Measurements from ENCODE around the gene ADH1C.
A peak's percentile ranks its signal among the peaks of the same experiment; 100 is the strongest.
"Not testable (repeated sequence)": the region's sequence is repeated elsewhere in the genome, so short reads cannot be mapped to it uniquely, and the experiment has no call there.

Gene ADH1C

DNA sequence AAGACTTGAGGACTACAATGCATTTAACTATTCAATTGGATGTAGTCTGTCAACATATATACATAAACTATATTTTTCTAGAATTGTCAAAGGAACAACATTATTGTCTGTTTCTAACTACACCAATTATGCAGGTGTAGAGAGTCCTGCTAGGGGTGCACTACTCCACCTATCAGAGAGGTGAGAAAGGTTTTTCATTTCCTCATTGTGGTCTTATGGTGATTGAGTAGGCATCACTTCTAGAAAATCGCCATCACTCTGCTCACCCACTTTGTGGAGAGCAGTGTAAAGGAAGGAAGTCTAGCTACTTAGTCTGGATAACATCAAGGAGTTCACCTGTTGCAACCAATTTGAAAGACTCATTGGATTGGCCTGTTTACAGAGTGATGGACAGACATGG is 4.4 kb upstream of the ADH1C start:
- no peak for DNase-seq

GRCh38 chr4:99356149-99356548 is 3.6 kb upstream of the ADH1C start:
- DNase-seq: not testable (repeated sequence)

GRCh38 chr4:99351487-99351886 is 1.1 kb downstream of the ADH1C start:
- no peak for DNase-seq

DNA sequence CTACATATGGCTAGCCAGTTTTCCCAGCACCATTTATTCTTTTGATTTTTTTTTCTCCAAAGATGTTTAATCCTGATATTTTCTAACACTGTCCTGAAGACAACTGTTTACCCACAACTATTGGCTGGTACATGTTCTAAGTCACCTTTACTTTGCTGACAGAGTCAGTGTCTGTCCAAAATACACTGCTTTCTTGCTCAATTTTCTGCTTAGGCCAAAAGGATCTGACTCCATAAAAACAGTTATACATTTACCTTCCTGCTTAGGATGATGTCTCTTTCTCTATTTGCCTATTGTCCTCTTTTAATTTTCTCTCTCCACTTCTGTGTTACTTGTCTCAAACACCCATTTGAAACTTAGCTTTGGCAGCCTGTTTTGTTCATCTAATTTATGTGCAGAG is 3.2 kb downstream of the ADH1C start:
- DNase-seq: no peak

DNA sequence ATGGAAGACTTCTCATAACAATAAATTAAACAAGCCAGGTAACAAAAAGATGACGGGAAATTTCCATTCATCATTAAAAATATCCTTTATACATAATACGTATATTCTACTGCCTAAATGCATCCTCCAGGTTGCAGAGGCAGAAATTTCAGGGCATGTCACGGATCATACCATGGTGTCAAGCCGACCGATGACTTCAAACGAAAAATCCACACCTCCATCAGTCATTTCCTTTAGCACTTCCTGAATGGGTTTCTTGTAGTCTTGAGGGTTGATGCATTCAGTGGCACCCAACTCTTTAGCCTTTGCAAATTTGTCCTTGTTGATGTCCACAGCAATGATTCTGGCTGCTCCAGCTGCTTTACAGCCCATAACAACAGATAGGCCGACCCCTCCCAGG is 9.9 kb downstream of the ADH1C start:
- DNase-seq: not testable (repeated sequence)

DNA sequence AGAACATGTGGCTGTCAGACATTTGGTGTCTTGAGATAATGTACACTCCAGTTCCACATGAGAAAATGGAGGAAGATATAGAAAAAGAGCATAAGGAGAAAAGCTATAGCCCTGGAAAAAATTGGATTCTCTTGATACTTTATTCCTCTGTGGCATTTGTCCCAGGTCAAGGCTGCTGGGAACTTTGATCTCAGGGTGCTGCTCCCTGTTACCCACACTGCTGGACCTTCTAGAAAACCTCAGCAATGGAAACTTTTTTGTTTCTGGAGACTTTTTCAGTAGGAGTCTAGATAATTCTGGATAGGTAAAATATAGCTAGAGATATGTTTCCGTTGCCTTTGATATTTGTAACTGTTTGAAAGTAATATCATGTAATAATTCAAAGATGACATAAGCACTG is 11.1 kb downstream of the ADH1C start:
- no peak for DNase-seq

- DNase-seq: no peak
Observed at GRCh38 chr4:99339172-99339571, 13.4 kb downstream of the ADH1C start.

GRCh38 chr4:99336553-99336952 is 16.0 kb downstream of the ADH1C start:
- DNase-seq: no peak

DNA sequence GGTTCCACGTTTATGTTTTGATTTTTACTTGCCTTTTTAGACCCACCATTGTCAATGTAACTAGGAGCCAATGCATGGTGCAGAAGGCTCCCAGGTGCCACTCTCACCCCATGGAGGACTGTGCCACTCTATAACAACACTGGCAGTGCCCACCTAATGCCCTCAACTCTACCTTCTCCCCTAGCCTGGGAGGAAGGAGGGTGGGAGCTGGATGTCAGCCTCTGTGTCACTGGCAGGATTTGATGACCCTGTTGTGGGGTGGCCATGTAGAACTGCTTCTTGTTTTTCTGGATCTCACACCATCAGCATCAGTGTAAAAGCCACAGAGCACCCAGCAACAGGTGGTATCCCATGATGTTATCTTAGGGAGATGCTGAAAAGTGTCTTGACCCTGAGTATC is 17.7 kb downstream of the ADH1C start:
- no peak for DNase-seq

- DNase-seq: no peak
Observed at GRCh38 chr4:99330648-99331047, 21.9 kb downstream of the ADH1C start.

- no peak for DNase-seq
Observed at GRCh38 chr4:99329876-99330275, 22.7 kb downstream of the ADH1C start.

- no peak for DNase-seq
Observed at GRCh38 chr4:99324979-99325378, 27.6 kb downstream of the ADH1C start.

DNA sequence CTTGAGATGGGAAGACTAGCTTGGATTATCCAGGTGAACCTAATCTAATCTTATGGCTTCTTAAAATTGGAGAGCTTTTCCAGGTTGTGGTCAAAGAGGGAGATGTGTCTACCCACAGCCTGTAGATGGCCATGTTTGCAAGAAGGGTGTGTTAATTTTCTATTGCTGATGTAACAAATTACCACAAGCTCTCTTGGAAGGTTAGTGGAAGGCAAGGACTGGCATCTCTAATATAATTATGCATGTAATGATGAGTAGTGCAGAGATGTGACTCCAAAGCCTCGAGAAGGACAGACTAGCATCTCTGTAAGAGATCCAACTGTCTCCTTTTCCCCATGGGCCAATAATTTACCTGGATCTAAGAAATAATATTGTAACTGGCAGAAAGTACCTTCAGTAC is 28.2 kb downstream of the ADH1C start:
- DNase-seq: no peak

DNA sequence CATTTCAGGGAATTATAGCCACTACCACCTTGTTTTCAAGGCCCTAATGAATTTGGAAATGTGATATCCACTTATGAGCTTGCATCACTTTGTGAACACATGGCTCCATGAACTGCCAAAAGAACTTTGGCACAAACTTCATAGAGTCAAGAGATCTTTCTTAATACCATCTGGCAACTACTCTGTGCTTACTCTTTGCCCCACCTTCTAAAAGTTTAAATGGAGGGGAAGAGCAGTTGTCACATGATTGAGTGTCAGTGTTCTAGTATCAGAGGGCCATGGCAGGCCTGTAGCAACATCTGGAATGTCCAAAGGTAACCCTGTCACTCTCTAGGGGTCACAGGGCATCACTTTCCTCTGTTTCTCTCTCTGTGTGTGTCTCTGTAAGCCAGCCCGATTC is 28.8 kb downstream of the ADH1C start:
- DNase-seq: no peak

DNA sequence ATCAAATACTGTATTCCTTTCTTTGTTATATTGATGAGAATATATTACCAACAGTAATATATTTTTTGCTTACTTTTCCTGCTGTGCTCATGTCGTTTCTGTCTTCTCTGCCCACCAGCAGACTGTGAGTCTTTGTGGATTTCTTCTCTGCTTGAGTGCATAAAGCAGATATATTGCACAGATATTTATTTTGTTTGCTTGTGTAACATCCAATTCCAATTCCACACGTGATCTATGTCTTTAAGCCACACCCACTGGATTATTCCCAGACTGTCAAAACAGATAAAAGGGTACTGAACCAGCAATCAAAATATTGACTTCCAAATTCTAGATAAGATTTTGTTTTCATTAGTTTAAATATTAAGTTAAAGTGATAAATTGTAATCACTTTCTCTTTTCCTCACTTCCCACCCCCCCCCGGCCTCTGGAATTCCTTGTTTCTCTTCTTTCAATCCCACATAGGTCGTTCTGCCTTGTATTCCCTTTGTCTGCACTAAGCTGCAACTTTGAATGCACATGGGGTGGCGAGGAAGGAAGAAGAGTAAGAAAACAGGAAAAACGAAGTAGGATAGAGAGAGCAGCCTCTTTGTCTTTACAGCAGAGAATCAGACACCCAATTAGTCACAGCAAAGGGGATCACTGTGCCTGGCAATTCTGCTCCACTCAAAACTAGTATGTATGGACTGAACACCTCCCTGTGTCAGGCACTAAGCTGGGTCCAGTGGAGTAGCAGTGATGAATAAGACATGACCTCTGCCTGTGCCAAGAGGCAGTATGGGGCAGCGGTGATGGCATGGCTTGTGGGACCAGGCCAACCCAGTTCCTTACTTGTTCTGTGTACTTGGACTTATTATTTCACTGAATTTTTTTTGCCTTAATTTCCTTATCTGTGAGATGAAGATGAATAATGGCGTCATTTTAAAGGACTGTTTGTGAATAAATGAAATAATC is 31.0 kb downstream of the ADH1C start, which contains the start of gene ADH1B:
Gene ADH1B, minus strand, starts transcription at position 161 of the 951 bp plus-strand sequence. Its CDS starts 70 bp downstream, at position 91.
- DNase-seq: no peak

DNA sequence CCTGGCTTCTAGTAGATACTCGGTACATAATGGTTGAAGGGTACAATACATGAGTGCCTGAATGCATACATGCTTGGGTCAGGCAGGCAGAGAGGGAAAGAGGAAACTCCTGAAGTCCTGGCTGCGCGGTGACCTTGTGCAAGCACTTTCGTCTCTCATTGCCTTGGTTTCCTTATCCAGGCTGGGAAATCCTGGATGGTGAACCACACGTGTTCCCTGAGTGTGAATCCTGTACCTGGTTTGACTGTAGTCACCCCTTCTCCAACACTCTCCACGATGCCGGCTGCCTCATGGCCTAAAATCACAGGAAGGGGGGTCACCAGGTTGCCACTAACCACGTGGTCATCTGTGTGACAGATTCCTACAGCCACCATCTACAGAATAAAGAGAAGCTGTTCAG is 34.7 kb downstream of the ADH1C start:
- DNase-seq: not testable (repeated sequence)

- no peak for DNase-seq
Observed at GRCh38 chr4:99317354-99317753, 35.2 kb downstream of the ADH1C start.

DNA sequence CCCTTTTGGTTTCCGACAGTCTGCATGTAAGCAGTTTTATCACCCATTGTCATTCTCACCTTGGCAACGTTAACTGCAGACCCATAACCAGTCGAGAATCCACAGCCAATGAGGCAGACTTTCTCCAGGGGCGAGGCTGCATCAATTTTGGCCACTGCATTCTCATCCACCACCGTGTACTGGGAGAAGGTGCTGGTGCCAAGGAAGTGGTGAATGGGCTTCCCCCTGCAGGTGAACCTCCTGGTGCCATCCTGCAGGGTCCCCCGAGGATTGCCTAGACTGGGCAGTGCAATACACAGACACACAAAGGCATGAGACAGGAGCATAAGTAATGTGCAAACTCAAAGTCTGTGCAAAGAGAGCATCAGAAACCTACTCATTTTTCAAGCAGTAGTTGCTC is 36.7 kb downstream of the ADH1C start:
- DNase-seq: no peak

DNA sequence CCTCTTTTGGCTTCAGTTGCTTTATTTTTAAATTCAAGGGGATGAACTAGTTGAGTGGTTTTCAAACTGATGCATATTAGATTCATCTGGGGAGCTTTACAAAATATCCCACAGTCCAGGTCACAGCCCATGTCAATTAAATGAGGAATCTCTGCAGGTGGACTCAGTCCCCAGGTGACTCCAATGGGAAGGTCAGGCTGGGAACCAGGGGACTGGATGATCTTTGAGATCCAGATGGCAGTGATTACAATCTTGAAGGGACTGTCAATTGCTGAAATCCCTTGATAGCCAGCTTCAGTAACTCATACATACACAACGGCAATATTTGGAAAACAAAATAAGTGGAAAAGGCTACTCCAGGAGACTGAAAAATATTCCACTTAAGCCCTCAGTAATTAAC is 38.3 kb downstream of the ADH1C start:
- no peak for DNase-seq

DNA sequence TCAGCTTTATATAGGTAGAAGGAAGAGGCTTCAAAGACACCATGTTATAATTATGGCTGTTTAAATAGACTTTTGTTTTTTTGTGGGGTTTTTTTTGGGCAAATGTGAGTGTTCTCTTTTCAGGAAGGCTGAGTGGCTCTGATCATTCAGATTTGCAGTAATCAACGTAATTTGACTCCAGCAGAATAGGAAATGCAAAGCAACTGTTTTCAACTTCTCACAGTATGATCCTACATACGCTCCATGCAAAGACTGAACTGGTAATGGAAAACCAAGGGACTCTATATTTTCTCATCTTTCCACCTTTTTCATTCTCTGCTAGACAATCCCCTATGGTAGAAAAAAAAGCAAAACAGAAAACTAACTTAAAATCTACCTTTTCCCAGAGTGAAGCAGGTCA is 42.2 kb downstream of the ADH1C start:
- DNase-seq: no peak

GRCh38 chr4:99305638-99306400 is 46.7 kb downstream of the ADH1C start:
- no peak for DNase-seq

GRCh38 chr4:99301376-99302164 is 51.0 kb downstream of the ADH1C start:
- no peak for DNase-seq

GRCh38 chr4:99300934-99301333 is 51.6 kb downstream of the ADH1C start:
- peak; percentile 1 for DNase-seq
